ENCODE data around the gene MT4.

The MT4 gene

DNA sequence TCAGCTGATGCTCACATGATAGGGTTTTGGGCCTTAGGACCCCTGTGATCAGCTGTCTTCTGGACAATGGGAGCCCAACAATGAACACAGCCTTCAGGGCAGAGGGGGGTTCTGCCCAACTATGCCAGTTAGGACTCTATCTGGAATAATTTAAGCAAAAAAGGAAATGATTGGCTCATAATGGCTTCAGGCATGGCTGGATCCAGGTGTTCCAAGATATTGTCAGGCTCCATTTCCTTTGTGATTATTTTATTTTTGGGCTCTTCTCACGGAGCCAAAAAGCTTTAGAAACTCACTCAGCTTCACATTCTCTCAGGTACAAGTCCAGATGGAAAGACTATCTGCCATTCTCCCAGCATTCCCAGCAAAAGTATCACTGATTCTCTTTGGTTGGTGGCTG lies 40.6 kb downstream of the MT4 start:
- no peak for DNase-seq

DNA sequence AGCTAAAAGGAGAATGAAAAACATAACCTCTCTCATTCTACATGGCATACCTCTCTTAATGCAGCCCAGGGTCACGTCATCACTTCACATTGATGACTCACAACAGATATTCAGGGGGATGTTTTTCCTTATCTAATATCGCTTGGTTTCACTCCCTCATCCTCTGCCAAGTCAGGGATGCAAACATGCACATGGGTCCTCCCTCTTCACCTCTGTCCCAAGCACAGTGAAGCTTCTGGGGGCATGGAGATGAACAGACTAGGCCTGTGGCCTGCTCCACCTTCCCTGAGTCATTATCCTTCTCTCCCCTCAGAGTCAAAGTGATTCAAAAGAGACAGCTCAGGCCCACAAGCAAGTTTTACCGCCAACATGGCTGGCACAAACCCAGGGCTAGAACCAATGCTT lies 41.2 kb downstream of the MT4 start:
- no peak for DNase-seq

DNA sequence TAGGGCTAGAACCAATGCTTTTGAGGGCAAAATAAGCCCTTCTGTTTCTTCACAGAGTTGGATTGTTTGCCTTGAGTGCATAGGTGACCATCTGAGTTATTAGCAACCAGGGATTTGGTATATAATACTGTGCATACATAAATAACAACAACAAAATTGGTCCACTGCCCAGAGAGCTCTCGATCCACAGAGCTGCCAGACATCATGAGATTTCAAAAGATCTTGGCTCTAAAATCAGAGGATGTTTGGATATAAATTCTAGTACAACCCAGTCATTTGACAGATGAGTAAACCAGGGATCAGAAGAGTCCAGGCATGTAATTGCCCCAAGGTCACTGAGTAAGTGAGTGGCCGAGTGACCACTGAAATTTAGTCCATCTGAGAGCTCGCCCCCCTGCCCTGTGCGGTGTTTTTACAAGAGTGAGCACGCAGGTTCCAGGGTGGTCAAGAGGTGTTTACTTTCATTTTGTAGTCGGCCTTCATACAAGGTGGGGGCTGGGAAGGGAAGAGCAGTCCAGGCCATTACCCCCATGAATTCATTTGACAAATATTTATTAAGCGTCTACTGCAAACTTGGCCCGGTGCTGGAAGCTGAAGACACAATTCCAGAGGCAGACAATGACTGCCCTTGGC lies 41.7 kb downstream of the MT4 start:
- no peak for DNase-seq

DNA sequence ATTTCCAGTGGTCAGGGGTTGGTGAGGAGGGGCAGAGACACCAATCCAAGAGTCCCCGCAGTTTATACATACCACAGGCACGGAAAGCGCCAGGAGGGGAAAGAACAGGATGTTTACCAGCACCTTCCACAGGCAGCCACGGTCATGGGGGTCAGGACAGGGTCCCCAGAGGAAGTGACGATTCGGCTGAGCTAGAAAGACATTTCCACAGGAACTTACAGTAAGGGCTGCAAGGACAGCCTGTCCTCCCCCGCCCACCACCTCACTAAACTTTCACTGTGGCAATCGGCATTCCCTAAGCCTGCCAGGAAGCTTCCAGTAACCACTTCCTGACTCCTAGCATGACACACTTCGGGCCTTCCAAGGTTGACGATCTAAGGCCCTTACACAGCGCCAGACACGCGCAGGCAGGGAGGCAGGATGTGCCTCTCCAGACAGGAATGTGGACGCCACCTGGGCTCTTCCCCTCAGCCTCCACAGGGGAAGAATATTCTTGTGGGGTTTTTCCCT lies 42.3 kb downstream of the MT4 start:
- DNase-seq: no peak

DNA sequence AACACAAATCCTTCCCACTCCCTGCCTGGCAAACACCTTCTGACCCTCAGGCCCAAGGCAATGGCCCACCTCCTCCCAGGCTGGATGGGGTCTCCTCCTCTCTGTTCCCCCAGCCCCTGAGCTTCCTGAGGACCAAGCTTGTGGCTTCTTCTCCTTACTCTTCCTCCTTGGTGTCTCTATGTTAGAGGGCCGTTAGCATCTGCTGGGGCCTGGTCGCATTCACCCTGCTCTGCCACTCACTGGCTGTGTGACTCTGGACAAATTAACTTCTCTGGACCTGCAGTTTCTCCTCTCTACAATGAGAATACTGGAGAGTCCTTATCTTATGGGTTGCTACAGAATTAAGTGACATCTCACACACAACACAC lies 42.8 kb downstream of the MT4 start:
- no peak for DNase-seq

DNA sequence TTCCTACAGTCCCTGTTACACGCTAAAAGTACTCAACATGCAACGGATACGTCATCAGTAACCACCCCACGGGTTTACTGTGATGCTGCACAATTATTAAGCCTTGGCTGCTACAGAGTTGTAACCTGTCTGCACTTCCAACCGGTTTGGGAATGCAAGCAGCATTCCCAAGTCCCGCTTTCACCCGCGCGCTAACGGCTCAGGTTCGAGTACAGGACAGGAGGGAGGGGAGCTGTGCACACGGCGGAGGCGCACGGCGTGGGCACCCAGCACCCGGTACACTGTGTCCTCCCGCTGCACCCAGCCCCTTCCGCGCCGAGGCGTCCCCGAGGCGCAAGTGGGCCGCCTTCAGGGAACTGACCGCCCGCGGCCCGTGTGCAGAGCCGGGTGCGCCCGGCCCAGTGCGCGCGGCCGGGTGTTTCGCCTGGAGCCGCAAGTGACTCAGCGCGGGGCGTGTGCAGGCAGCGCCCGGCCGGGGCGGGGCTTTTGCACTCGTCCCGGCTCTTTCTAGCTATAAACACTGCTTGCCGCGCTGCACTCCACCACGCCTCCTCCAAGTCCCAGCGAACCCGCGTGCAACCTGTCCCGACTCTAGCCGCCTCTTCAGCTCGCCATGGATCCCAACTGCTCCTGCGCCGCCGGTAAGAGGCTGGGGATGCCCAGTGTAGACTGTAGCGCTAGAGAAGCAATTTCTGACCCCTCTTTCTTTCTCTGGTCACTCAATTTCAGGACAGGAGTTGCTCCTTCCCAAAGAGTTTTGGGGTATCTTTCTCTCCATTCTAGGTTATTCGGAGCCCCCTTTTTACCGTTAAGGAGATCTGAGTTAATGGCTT lies 43.4 kb downstream of the MT4 start, which contains the start of gene MT2A:
MT2A (plus strand) TSS at position 542 of the 833 bp plus-strand sequence; CDS start at position 614, 72 bp downstream.
- DNase-seq: peak; percentile 29 to 78

DNA sequence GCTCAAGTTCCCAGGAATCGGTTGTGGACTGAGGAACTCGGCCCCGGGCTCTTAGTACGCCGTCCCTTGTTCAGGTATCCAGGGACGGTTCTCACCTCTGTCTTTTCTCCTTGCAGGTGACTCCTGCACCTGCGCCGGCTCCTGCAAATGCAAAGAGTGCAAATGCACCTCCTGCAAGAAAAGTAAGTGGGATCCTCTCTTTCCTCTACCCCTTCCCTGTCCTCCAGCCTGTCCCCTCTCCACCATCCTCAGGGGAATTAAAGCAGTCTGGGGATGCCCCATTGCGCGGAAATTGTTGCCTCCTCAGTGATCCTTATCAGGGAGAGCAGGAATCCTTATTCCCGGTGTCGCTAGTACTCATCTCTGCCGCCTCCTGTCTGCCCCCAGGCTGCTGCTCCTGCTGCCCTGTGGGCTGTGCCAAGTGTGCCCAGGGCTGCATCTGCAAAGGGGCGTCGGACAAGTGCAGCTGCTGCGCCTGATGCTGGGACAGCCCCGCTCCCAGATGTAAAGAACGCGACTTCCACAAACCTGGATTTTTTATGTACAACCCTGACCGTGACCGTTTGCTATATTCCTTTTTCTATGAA lies 44.1 kb downstream of the MT4 start:
- no peak for DNase-seq

DNA sequence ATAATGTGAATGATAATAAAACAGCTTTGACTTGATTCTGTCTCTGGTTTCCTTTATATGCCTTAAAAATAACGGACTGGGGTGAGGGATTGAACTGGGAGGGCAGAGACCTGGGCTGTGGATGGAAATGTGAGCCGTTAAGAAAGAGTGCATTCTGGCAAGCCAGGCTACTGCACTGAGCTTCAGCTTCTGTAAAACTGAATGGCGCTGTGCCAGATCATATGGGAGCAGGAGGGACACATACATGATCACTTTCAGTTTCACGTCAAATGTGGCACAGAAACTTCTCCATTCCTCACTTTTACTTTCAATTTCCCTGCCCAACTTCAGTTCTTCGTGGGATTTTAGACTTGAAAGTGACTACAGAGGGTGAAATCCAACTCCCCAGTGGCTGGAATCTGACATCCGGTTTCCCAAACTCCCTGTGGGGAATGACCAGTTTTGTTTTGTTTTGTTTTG lies 44.6 kb downstream of the MT4 start:
- DNase-seq: no peak

DNA sequence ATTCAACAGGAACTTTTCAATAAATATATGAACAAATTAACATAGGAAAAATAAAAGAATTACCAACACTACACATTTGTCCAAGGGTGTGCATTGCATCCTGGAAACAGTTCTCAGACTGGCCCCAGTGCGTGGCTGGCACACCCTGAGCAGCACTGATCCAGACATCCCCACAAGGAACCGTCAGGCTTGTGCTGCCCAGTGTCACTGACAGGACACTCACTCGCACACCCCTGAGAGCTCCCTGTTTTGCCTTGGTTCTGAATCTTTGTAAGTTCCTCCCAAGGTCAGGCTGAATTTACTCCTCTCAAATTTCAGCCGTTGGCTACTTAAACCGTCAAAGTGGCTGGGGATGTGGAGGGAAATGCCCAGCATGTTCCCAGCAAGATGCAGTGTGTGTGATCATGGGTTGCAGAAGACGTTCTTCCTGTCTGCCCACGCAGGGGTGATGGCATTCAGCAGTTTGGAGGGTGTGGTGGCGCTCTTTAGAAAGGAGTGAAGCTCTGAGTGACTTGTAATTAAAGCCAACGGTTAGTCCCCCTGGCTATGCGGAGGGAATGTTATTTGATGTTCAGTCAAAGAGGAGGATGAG lies 45.2 kb downstream of the MT4 start:
- DNase-seq: no peak

DNA sequence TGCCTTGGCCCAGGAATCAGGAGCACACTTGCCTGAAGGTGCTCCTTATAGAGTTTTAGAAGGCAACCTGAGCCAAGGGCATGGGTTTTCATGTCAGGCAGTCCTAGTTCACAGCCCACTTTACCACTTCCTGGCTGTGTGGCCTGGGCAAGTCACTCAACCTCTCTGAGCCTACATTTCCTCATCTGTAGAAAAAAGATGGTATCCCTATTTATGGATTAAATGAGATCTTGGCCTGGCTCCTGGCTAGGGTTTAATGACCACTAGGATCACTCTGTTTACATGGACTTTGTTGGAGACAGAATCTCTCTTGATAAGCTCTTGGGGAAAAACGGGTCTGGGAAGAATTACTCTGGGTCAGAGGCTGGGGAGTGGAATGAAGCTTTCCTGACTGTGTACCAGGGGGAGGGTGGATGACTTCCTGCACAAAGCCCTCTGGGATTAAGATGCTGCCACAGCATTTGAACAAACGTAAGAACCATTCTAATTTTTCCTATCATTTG lies 45.8 kb downstream of the MT4 start:
- DNase-seq: no peak

DNA sequence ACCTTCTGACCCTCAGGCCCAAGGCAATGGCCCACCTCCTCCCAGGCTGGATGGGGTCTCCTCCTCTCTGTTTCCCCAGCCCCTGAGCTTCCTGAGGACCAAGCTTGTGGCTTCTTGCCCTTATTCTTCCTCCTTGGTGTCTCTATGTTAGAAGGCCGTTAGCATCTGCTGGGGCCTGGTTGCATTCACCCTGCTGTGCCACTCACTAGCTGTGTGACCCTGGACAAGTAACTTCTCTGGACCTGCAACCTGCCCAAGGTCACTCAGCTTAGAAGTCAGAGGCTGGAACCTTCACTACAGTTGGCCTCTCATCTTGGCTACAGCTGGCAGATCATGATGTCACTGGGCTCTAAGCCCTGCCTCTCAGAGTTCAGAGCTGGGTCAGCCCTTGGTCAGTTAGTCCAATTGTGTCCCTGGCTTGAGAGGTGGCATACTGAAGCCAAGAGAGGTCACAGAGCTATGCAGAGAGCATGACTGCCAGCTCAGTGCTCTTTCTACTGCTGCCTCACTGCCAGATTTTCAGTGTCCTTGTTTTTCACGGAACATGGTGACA lies 46.5 kb downstream of the MT4 start:
- DNase-seq: no peak

DNA sequence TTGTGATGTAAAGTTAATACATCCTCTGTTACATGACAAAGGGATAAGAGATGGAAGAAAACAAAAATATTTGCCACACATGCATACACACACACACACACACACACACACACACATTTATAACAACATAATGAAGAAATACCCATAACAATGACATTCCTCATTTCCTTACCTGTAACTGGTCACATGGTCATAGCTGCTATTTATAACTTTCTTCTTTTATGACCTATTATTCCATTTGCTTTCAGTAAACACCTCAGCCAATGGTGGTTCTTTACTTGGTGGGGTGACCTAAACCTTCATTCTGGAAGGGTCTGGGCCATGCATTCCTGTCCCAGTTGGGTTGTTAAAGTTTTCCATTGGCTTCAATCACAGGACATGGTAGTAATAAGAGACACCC lies 48.8 kb downstream of the MT4 start:
- DNase-seq: no peak

DNA sequence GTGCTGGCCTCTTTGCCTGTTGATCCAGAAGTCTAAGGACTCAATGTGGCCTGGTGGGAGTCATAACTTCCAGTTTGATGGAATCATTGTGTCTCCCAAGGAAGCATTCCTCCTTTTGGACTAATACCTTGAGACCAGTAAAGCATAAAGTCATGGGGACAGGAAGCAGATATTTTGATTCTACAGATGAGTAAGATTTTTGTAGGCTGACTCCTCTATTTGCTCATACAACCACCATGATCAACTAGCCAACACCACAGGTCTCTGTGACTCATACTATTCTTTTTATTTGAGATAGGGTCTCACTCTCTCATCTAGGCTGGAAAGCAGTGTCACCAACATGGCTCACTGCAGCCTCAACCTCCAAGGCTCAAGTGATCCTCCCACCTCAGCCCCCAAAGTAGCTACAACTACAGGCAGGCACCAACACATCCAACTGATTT lies 49.7 kb downstream of the MT4 start:
- no peak for DNase-seq

DNA sequence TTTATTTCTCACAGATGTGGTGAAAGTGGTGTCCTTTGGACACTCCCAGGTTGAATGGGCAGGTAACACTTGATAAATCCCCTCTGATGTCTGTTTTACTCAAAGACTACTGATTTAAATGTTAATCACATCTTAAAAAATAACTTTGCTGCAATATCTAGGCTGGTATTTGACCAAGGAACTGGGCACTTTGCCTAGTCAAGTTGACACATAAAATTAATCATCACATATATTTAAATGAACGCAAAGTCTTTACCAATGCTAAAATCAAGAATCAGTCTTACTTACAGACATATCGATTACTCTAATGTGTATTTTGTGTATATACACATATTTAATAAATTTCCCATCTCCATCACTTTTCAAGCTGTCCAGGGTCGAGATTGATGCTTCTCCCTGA lies 50.5 kb downstream of the MT4 start:
- no peak for DNase-seq

DNA sequence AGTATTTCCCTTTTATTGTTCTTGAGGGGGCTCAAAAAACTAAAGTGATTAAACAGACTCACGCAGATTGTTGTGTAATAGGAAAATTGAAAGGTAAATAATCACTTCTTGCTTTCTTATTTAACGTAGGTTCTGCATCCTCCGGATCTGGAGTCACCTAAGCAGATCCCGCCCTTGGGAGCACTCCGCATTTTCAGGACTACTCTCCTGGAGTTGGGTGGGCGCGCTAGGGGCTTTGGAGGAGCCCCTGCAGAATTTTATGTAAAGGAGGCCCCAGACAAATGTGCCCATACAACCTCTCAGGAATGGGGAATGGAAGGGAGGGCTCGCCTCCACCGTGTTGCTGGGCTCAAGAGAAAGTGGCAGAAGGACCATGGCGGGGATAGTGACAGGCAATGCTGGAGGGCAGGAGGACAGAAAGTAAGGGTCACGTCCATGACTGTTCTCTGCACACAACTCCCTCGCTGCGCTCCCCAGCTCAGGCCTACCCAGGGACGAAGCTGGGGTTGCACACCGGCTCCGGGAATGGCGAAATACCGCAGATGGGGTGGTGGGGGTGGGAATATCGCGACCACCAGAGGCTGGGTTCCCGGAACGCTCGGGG lies 51.8 kb downstream of the MT4 start:
- no peak for DNase-seq

DNA sequence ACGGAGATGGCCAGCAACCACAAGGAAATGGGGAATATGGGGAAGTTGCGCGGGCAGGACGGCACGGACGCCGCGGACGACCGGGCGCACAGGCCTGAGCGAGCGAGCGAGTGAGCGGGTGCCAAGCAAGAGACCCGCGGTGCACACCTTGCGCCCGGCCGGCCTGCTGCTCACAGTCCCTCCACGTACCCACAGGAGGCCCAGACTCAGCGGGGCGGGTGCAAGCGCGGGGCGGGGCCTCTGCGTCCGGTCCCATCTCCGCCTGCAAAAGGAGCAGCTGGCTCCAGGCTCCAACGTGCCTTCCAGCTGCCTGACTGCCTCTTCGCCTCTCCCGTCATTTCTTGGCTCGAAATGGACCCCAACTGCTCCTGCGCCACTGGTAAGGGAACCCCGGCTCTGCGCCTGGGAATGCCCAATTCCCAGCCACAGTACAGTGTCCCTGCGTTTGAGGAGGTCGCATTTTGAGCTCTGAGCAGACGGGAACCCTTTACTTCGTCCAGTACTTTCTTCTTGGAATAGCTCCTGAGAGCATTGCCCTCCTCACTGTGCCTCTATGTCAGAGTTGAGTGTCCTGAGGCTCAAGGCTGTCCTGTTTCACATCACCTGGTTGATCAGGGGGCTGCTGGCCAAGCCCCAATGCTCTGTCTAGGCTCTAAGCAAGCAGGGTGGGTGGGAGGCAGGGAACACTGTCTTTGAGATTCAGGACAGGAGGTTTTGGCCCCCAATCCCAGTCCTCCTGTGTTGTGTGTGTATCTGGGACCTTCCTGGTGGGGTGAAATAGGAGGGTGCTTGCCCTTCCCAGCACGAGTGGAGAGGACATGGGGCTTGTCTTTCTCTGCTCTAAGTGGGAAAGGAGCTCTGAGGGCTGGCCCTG lies 52.6 kb downstream of the MT4 start:
- no peak for DNase-seq

DNA sequence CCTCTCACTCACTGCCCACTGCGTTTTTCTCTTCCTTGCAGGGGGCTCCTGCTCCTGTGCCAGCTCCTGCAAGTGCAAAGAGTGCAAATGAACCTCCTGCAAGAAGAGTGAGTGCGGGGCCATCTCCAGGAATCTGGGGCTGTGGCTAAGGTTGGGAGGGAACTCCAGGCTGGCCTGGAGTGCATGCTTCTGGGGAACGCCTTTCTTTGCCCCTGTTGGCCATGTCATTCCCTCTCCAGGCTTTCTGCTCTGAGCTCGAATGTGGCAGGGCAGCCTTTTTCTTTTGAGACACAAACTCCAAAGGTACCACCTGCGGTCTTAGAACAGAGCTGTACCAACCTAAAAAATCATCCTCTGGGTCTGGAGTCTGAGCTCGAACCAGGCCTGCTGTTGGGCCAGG lies 53.3 kb downstream of the MT4 start:
- DNase-seq: no peak

Measured in cerebellar nuclear complex (tissue), 1 donor.